Activated B cell treated with CpG ODN at 0.5 μM for 24 hours (primary cell): Measurements from ENCODE around the gene CA10. TPM values are rescaled to one million over a fixed set of nuclear protein-coding genes. Genes with fewer than 3 reads are reported as not detected.

Source experiments
- ATAC-seq: fragments of 200-7000 bp; cut with Tn5 transposase; one replicate; pipeline ENCODE4 v1.10.0; 2021; ENCODE audit warnings: low read depth, mild to moderate bottlenecking, moderate library complexity
- CTCF ChIA-PET: fragments of 350-600 bp; sonication (Branson Sonifier 250); formaldehyde crosslinking; loops from one replicate; lab custom pipeline; 2021; ENCODE audit warnings: antibody characterized with exemption; lab: Charles Lee
- POLR2A ChIA-PET: fragments of 350-600 bp; sonication (Branson Sonifier 250); formaldehyde crosslinking; loops from one replicate; lab custom pipeline; 2021; ENCODE audit warnings: antibody characterized with exemption; lab: Charles Lee
- DNase-seq: peaks from one replicate; pipeline ENCODE4 v3.0.0; 2022
- H3K27ac Mint-ChIP-seq: one replicate; pipeline ENCODE4 v1.8.0; 2020; ENCODE audit warnings: mixed read lengths
- H3K27me3 Mint-ChIP-seq: one replicate; pipeline ENCODE4 v1.8.0; 2021; ENCODE audit warnings: mixed read lengths
- H3K36me3 Mint-ChIP-seq: one replicate; pipeline ENCODE4 v1.8.0; 2021; ENCODE audit warnings: low read depth, mixed read lengths
- H3K4me1 Mint-ChIP-seq: one replicate; pipeline ENCODE4 v1.8.0; 2021; ENCODE audit warnings: mixed read lengths
- H3K4me3 Mint-ChIP-seq: one replicate; pipeline ENCODE4 v1.8.0; 2020; ENCODE audit warnings: mild to moderate bottlenecking, mixed read lengths
- H3K9me3 Mint-ChIP-seq: one replicate; pipeline ENCODE4 v1.8.0; 2020; ENCODE audit warnings: mixed read lengths
- CTCF ChIP-seq: fragments of 200-600 bp; IDR thresholded peaks from one replicate; pipeline ENCODE4 v1.8.0; 2022; ENCODE audit warnings: antibody characterized with exemption, mild to moderate bottlenecking
- intact Hi-C: fragments of 100-400 bp; cut with micrococcal nuclease; formaldehyde crosslinking; loops from one replicate; pipeline ENCODE4 v1.15.1; 2024
- total RNA-seq: library from RNA; stranded (reverse); gene quantifications from 2 replicates; pipeline ENCODE4 v1.2.3, GENCODE V29; 2022

Gene CA10
- total RNA-seq, 1 donor from 2014 or later = not detected

- no peaks in the 10 kb centered on the region for H3K36me3 Mint-ChIP-seq
- H3K27me3 Mint-ChIP-seq = no peaks in the 10 kb centered on the region
- ChIA-PET CTCF (no interaction called here), POLR2A (no interaction called here)
- intact Hi-C loops = no loop called here
- ATAC-seq (no peak), DNase-seq (no peak)
- H3K4me3 Mint-ChIP-seq = no peak overlapping the region
- H3K4me1 Mint-ChIP-seq = no peaks in the 10 kb centered on the region
- no peaks in the 10 kb centered on the region for H3K9me3 Mint-ChIP-seq
- TF ChIP-seq CTCF = no peak
- no peak overlapping the region for H3K27ac Mint-ChIP-seq
Measured at GRCh38 chr17:51841669-51842068, 316.8 kb downstream of the CA10 start.

DNA sequence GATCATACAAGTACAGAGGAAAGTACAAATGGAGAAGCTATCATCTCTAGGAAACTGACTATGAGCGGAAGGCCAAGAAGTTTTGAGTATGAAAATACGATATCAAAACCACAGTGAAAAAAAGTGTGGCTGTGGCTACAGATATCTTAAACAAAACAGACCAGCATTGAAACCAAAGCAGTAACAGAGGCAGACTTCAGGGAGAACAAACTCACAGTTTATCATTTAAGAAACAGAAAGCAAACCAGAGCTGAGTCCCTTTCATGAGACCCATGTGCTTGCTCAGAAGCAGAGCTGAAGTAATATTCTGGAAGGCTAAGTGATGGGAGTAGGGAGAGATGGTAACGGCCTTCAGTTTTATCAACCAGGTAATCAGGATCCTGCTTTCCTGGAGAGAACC lies 317.8 kb downstream of the CA10 start:
- DNase-seq (no peak), ATAC-seq (no peak)
- intact Hi-C loops = no loop called here
- Mint-ChIP-seq H3K4me1 (no peaks in the 10 kb centered on the region), H3K9me3 (no peaks in the 10 kb centered on the region), H3K4me3 (no peak overlapping the region), H3K27me3 (no peaks in the 10 kb centered on the region), H3K27ac (no peak overlapping the region), H3K36me3 (no peaks in the 10 kb centered on the region)
- no peak for TF ChIP-seq CTCF
- ChIA-PET POLR2A (no interaction called here), CTCF (no interaction called here)

DNA sequence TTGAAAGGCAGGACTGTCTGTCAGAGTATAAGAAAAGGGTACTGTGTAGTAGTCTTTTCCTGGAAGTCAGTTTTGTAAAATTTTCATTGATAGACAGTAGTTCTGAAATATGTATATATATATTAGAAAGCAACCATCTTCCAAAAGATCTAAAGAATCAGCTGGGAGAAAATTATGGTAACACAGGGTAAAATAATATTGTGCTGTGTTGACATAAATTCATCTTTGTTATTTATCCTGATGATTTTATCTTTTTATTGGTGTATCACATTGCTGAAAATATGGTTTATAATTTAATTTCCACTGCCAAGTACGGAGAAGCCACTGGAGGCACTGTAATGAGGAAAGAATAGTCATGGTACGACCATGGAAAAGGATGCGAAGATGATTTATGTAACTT lies 324.9 kb downstream of the CA10 start:
- no peaks in the 10 kb centered on the region for H3K36me3 Mint-ChIP-seq
- no peaks in the 10 kb centered on the region for H3K9me3 Mint-ChIP-seq
- intact Hi-C loops = no loop called here
- no peak for TF ChIP-seq CTCF
- no peak overlapping the region for H3K4me3 Mint-ChIP-seq
- ChIA-PET CTCF (no interaction called here), POLR2A (no interaction called here)
- ATAC-seq (no peak), DNase-seq (no peak)
- no peaks in the 10 kb centered on the region for H3K27me3 Mint-ChIP-seq
- H3K4me1 Mint-ChIP-seq = no peaks in the 10 kb centered on the region
- H3K27ac Mint-ChIP-seq = no peak overlapping the region

DNA sequence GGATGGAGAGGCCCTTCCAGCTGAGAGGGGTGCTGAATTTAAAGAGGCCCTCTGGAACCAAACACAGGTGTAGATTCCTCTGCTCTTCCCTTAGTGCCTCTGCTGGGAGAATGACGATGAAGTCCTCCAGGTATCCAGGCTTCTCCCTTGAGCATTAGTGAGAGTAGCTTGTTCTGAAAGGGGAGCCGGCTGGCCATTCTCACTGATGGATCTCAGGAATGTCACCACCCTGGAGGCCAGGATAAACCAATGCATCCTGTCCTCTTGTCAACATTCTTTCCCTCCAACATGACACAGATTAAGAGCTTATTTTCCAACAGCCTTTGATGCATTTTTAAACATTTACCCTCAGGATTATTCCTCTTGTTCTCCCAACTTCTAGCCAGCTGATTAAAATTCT lies 325.5 kb downstream of the CA10 start:
- H3K4me1 Mint-ChIP-seq = no peaks in the 10 kb centered on the region
- no peaks in the 10 kb centered on the region for H3K36me3 Mint-ChIP-seq
- no peaks in the 10 kb centered on the region for H3K27me3 Mint-ChIP-seq
- H3K9me3 Mint-ChIP-seq = no peaks in the 10 kb centered on the region
- no peak for TF ChIP-seq CTCF
- ChIA-PET POLR2A (no interaction called here), CTCF (no interaction called here)
- ATAC-seq = no peak
- intact Hi-C loops = no loop called here
- DNase-seq = no peak
- no peak overlapping the region for H3K4me3 Mint-ChIP-seq
- no peak overlapping the region for H3K27ac Mint-ChIP-seq

GRCh38 chr17:51830886-51831285 lies 327.6 kb downstream of the CA10 start:
- TF ChIP-seq CTCF = no peak
- ATAC-seq (no peak), DNase-seq (no peak)
- Mint-ChIP-seq H3K4me3 (no peak overlapping the region), H3K36me3 (no peaks in the 10 kb centered on the region), H3K27me3 (no peaks in the 10 kb centered on the region), H3K27ac (no peak overlapping the region), H3K4me1 (no peaks in the 10 kb centered on the region), H3K9me3 (no peaks in the 10 kb centered on the region)
- CTCF ChIA-PET = no interaction called here
- intact Hi-C loops = no loop called here
- POLR2A ChIA-PET = no interaction called here
